ENCODE measurements around the gene EMC8.

DNA sequence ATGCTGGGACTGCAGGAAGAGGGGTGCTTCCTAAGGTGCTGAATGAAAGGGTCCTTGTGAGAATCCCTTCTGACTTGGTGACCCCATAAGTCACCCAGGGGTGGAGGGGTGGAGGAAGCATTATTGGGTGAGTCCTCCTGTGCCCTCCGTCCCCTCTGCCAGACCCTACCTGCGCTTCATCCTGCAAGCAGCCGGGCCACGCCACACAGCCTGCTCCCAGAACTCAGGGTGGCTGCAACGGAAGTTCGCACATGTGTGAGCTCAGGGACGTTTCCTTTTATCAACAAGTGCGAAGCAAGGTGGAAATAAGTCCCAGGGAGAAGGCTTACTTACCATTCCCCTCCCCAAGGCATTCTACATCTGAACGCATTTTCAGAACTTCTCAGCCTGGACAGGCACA is 41.1 kb upstream of the EMC8 start:
- TF ChIP-seq, protein P1, sequence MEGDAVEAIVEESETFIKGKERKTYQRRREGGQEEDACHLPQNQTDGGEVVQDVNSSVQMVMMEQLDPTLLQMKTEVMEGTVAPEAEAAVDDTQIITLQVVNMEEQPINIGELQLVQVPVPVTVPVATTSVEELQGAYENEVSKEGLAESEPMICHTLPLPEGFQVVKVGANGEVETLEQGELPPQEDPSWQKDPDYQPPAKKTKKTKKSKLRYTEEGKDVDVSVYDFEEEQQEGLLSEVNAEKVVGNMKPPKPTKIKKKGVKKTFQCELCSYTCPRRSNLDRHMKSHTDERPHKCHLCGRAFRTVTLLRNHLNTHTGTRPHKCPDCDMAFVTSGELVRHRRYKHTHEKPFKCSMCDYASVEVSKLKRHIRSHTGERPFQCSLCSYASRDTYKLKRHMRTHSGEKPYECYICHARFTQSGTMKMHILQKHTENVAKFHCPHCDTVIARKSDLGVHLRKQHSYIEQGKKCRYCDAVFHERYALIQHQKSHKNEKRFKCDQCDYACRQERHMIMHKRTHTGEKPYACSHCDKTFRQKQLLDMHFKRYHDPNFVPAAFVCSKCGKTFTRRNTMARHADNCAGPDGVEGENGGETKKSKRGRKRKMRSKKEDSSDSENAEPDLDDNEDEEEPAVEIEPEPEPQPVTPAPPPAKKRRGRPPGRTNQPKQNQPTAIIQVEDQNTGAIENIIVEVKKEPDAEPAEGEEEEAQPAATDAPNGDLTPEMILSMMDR (conservative IDR thresholded peaks at IDR 0.05) = no peak
- TF ChIP-seq EZH2 (IDR thresholded peaks at IDR 0.05; ENCODE audit: low read depth) = no peak

All from PC-9 (cell line).